ENCODE results near the gene GPD2.

The GPD2 gene

DNA sequence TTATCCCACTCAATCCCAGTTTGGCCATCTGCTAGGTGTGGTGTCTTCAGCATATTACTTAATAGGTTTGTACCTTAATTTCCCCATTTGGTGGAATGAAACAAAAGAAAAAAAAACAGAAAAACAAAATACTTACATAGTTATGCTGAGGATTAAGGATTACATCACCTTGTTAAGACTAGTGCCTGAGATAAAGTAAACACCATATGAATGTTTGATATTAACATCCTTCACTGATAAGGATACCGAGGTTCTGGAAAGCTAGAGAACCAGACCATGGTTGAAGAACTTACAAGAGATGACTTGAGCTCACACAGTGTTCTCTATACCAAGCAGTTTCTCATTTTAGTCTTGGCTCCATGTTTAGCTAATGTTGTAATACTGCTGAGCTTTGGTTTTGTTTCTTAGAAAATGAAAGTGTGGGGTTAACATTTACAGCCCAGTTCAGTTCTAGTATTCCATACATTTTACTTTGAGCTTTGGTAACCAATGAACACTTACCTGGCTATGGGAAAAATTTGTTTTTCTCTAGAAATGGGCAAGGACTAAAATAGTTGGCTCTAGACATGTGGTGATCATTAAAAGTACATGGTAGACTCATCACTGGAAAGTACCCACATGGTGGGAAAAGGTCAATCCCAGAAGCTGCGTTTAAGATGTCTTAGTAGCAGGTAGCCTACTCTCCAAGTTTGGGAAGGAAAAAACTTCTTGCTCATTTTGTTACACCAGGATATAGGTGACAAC, 5.8 kb upstream of the GPD2 start:
- TF ChIP-seq MYC (IDR thresholded peaks at IDR 0.05; ENCODE audit: low read depth, low read length) = no peak
- no peak overlapping the region for H3K4me3 ChIP-seq (ENCODE audit: low read depth, low read length)
- DNase-seq (ENCODE audit: low read depth) = no peak

DNA sequence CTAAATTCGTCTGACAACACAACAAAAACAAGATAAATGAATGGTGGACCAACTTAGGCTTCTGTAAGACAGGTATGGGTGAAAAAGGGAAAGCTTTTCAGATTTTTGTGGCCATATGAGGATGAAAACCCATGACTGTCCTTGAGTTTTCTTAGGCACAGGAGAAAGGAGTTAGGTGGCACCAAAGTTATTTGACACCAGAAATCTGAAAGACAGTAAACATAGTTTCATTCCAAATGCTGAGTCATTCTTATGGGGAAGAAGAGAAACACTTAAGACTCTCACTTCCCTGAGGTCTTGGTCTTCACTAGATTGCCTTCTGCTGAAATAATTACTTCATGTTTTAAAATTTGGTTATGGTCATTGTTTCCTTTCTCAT, 5.2 kb upstream of the GPD2 start:
- TF ChIP-seq, protein P1, sequence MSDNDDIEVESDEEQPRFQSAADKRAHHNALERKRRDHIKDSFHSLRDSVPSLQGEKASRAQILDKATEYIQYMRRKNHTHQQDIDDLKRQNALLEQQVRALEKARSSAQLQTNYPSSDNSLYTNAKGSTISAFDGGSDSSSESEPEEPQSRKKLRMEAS (IDR thresholded peaks at IDR 0.05; ENCODE audit: low read depth, low read length) = no peak
- TF ChIP-seq, protein P2, sequence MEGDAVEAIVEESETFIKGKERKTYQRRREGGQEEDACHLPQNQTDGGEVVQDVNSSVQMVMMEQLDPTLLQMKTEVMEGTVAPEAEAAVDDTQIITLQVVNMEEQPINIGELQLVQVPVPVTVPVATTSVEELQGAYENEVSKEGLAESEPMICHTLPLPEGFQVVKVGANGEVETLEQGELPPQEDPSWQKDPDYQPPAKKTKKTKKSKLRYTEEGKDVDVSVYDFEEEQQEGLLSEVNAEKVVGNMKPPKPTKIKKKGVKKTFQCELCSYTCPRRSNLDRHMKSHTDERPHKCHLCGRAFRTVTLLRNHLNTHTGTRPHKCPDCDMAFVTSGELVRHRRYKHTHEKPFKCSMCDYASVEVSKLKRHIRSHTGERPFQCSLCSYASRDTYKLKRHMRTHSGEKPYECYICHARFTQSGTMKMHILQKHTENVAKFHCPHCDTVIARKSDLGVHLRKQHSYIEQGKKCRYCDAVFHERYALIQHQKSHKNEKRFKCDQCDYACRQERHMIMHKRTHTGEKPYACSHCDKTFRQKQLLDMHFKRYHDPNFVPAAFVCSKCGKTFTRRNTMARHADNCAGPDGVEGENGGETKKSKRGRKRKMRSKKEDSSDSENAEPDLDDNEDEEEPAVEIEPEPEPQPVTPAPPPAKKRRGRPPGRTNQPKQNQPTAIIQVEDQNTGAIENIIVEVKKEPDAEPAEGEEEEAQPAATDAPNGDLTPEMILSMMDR (IDR thresholded peaks at IDR 0.05; ENCODE audit: low read depth, low read length) = no peak
- TF ChIP-seq POLR2A (IDR thresholded peaks at IDR 0.05; ENCODE audit: extremely low read depth, insufficient read length) (no peak), MYC (IDR thresholded peaks at IDR 0.05; ENCODE audit: low read depth, low read length) (no peak)
- H3K4me3 ChIP-seq (ENCODE audit: low read depth, low read length) = no peak overlapping the region
- DNase-seq (ENCODE audit: low read depth) = peak; percentile 68

DNA sequence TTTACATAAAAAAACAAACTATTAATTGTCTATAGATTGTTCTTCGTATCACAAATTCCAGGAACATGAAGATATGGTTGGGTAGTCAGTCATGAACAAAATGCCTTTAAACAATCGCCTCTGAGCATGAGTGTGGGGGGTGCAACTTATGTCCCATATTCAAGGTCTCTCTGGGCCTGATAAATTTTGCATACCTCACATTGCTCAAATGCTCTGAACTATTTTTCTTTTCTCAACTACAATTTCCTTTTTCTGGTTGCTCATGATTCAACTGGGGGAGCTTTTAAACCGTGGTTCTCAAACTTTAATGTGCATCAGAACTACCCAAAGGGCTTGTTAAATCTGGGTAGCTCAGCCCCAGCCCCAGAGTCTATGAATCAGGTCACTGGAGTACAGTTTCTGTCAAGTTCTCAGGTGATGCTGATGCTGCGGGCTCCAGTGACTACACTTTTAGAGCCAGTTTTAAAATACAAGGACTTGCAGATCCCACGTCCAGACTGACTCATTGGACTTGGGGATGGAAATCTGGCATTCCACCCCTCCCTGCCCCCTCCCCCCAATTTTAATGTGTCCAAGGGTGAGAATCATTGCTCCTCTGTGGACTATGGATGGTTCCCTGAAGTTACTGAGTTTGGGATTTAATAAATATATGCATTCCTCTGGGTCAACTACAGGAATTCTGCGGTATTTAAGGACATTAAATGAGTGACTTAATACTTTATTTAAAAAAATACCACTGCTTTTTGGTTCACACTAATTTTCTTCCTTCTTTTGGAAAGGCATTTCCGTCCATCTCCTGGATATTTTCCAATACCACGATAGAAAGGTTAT, 1.5 kb upstream of the GPD2 start:
- TF ChIP-seq MYC (IDR thresholded peaks at IDR 0.05; ENCODE audit: low read depth, low read length) = no peak
- no peak for TF ChIP-seq POLR2A (IDR thresholded peaks at IDR 0.05; ENCODE audit: extremely low read depth, insufficient read length)
- TF ChIP-seq, protein P2 (IDR thresholded peaks at IDR 0.05; ENCODE audit: low read depth, low read length) = no peak
- TF ChIP-seq, protein P1 (IDR thresholded peaks at IDR 0.05; ENCODE audit: low read depth, low read length) = no peak

DNA sequence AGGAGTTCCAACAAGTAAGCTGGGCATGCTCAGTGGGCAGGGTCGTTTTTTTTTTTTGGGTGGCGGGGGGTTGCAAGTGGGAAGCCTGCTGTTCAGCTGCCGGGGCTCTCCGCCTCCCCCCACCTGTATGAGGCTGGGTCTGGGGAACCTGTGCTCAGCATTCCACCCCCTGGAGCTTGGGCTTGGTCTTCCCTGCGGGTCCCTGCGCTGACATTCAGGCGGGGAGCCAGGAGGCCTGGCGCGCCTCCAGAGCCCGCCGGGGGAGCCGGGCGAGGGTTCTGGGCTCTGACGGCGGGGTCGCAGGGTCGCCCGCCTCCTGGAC, 822 bp upstream of the GPD2 start:
- TF ChIP-seq, protein P2 (IDR thresholded peaks at IDR 0.05; ENCODE audit: low read depth, low read length) = no peak
- TF ChIP-seq POLR2A (IDR thresholded peaks at IDR 0.05; ENCODE audit: extremely low read depth, insufficient read length) (no peak), MYC (IDR thresholded peaks at IDR 0.05; ENCODE audit: low read depth, low read length) (no peak)
- TF ChIP-seq, protein P1 (IDR thresholded peaks at IDR 0.05; ENCODE audit: low read depth, low read length) = no peak
- no peak for DNase-seq (ENCODE audit: low read depth)
- no peak overlapping the region for H3K4me3 ChIP-seq (ENCODE audit: low read depth, low read length)

More for the DNA sequence above, 1.5 kb upstream of the GPD2 start:
- no peak overlapping the region for H3K4me3 ChIP-seq (ENCODE audit: low read depth, low read length)
- DNase-seq (ENCODE audit: low read depth) = no peak

DNA sequence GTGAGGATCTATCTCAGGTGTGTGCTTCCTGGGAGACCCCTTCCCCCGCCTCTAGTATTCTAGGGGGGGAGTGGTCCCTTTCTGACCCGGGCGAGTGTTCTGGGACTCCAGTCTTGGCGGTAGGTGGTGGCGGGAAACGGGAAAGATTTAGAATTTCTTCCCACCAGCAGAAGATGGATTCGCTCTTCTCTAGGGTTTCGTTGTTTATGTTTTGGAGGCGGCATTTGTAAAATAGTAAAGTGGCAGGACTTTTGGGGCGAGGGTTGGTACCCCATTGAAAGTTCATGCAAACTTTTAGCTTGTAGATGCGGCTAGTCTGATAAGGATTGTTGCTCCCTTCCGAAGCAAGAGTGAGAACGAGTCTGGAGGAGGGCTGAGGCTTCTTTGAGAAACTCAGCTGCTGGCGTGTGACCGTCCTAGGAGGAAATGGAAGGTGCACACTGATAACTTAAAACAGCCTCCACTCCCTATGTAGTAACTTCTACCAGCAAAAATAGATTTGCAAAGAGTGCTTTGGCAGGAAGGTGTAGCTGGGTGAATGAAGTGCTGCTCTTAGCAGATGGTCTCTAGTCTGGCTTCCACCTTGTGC, 412 bp downstream of the GPD2 start:
- H3K4me3 ChIP-seq (ENCODE audit: low read depth, low read length) = peak overlapping the region; percentile 25
- TF ChIP-seq, protein P2 (IDR thresholded peaks at IDR 0.05; ENCODE audit: low read depth, low read length) = no peak
- TF ChIP-seq POLR2A (IDR thresholded peaks at IDR 0.05; ENCODE audit: extremely low read depth, insufficient read length) (no peak), MYC (IDR thresholded peaks at IDR 0.05; ENCODE audit: low read depth, low read length) (no peak)
- TF ChIP-seq, protein P1 (IDR thresholded peaks at IDR 0.05; ENCODE audit: low read depth, low read length) = no peak
- DNase-seq (ENCODE audit: low read depth) = peak; percentile 36
